NCI-H2107 treated with DMSO at 0.1 percent for 48 hours (cell line): Measurements from ENCODE around the gene DEGS2.

Experiments used
- DNase-seq: peaks from one replicate; lab custom pipeline; 2025; ENCODE audit not compliant: unreplicated experiment; lab: John Stamatoyannopoulos, UW

DEGS2 gene

GRCh38 chr14:100116134-100116533, 43.3 kb downstream of the DEGS2 start:
- DNase-seq, result no peak

- DNase-seq, result no peak
Measured at GRCh38 chr14:100115726-100116125, 43.7 kb downstream of the DEGS2 start.

GRCh38 chr14:100115236-100115635, 44.2 kb downstream of the DEGS2 start:
- no peak for DNase-seq

GRCh38 chr14:100114109-100114765, 45.2 kb downstream of the DEGS2 start:
- DNase-seq, result peak; percentile 8

- no peak for DNase-seq
Measured at GRCh38 chr14:100111931-100112704, 47.3 kb downstream of the DEGS2 start.

- DNase-seq, result no peak
Measured at GRCh38 chr14:100110816-100111215, 48.6 kb downstream of the DEGS2 start.

- no peak for DNase-seq
Measured at GRCh38 chr14:100109594-100109955, 49.9 kb downstream of the DEGS2 start.

- no peak for DNase-seq
Measured at GRCh38 chr14:100108840-100109593, 50.4 kb downstream of the DEGS2 start.

GRCh38 chr14:100108042-100108825, 51.2 kb downstream of the DEGS2 start:
- DNase-seq, result peak; percentile 69

GRCh38 chr14:100107236-100107635, 52.2 kb downstream of the DEGS2 start:
- no peak for DNase-seq

GRCh38 chr14:100106250-100107112, 53.0 kb downstream of the DEGS2 start:
- no peak for DNase-seq

- no peak for DNase-seq
Measured at GRCh38 chr14:100105357-100106169, 53.9 kb downstream of the DEGS2 start.

GRCh38 chr14:100104523-100105300, 54.7 kb downstream of the DEGS2 start:
- DNase-seq, result no peak

- DNase-seq, result no peak
Measured at GRCh38 chr14:100104006-100104352, 55.5 kb downstream of the DEGS2 start.

- DNase-seq, result no peak
Measured at GRCh38 chr14:100103250-100104005, 56.0 kb downstream of the DEGS2 start.

- no peak for DNase-seq
Measured at GRCh38 chr14:100102156-100102785, 57.2 kb downstream of the DEGS2 start.

GRCh38 chr14:100100032-100100703, 59.3 kb downstream of the DEGS2 start:
- DNase-seq, result no peak
